GM12878 (cell line): ENCODE results near the gene SLC17A2. TPM values are rescaled to one million over a fixed set of nuclear protein-coding genes. Genes with fewer than 3 reads are reported as not detected.
A peak's percentile ranks its signal among the peaks of the same experiment; 100 is the strongest.

Experiments
- ATAC-seq: fragments of 200-7000 bp; cut with Tn5 transposase; 3 replicates; pipeline ENCODE4 v1.9.1; 2020; ENCODE audit warnings: mild to moderate bottlenecking, moderate library complexity
- BruUV-seq: library from RNA; stranded (reverse); fragments of 400-500 nt; replicated peaks from 2 replicates; lab custom pipeline; 2021; lab: Mats Ljungman, UMichigan
- CTCF ChIA-PET: fragments of 300-600 bp; sonication (Branson Sonifier 250); formaldehyde crosslinking; extraction: SDS; loops from one replicate; lab custom pipeline; 2021; ENCODE audit warnings: inconsistent platforms; lab: Yijun Ruan, JAX
- POLR2A ChIA-PET: fragments of 350-600 bp; formaldehyde crosslinking; extraction: SDS; loops from one replicate; lab custom pipeline; 2021; ENCODE audit warnings: inconsistent platforms; lab: Charles Lee
- RAD21 ChIA-PET: fragments of 300-600 bp; sonication (Branson Sonifier 250); formaldehyde crosslinking; loops from one replicate; lab custom pipeline; 2023; ENCODE audit warnings: antibody characterized with exemption; ENCODE audit not compliant: unreplicated experiment; lab: Charles Lee
- SMC1A ChIA-PET: fragments of 300-600 bp; sonication (Branson Sonifier 250); formaldehyde crosslinking; loops from one replicate; lab custom pipeline; 2023; ENCODE audit not compliant: unreplicated experiment, uncharacterized antibody; lab: Charles Lee
- DNase-seq: peaks from one replicate; pipeline ENCODE4 v3.0.0-alpha.2; 2011; ENCODE audit warnings: low read depth, low spot score
- FAIRE-seq: peaks from 3 replicates; lab custom pipeline; 2011; peaks lifted over from hg19 to GRCh38; lab: Jason Lieb, UNC
- H2AFZ ChIP-seq: 2 replicates; pipeline ENCODE4 v1.6.0; 2011; ENCODE audit warnings: low read depth, low read length, control low read depth; ENCODE audit not compliant: control insufficient read depth
- H3K27ac ChIP-seq: 2 replicates; pipeline ENCODE4 v1.5.1; 2011; ENCODE audit warnings: control low read depth; ENCODE audit not compliant: control insufficient read depth, insufficient read depth
- H3K27me3 ChIP-seq, 2 experiments: replicated peaks in 1 of 2; 2 replicates each; pipeline versions ENCODE4 v1.6.0 to v1.6.1; 2011; ENCODE audit warnings: low read length in 1 of 2; ENCODE audit not compliant: control insufficient read depth in 2 of 2, insufficient read depth in 2 of 2
- H3K36me3 ChIP-seq, 2 experiments: 2 replicates each; pipeline ENCODE4 v1.5.1; 2011; ENCODE audit warnings: low read length in 1 of 2; ENCODE audit not compliant: control insufficient read depth in 2 of 2, insufficient read depth in 2 of 2
- H3K4me1 ChIP-seq: 2 replicates; pipeline ENCODE4 v1.6.1; 2011; ENCODE audit warnings: mild to moderate bottlenecking, low read length, moderate library complexity, mixed read lengths; ENCODE audit not compliant: control insufficient read depth, insufficient read depth
- H3K4me2 ChIP-seq: 2 replicates; pipeline ENCODE4 v1.6.0; 2011; ENCODE audit warnings: control low read depth; ENCODE audit not compliant: control insufficient read depth, insufficient read depth
- H3K4me3 ChIP-seq: fragments of 200-600 bp; sonication (generic); 2 replicates; pipeline ENCODE4 v1.5.1; 2016
- H3K79me2 ChIP-seq: 2 replicates; pipeline ENCODE4 v1.6.0; 2011; ENCODE audit warnings: low read length; ENCODE audit not compliant: control insufficient read depth, insufficient read depth
- H3K9ac ChIP-seq: 2 replicates; pipeline ENCODE4 v1.8.0; 2011; ENCODE audit warnings: low read length, control low read depth, mixed read lengths; ENCODE audit not compliant: control insufficient read depth, insufficient read depth
- H3K9me3 ChIP-seq: replicated peaks from 3 replicates; pipeline ENCODE4 v1.5.1; 2011; ENCODE audit warnings: mild to moderate bottlenecking, low read length; ENCODE audit not compliant: control insufficient read depth, insufficient read depth
- H4K20me1 ChIP-seq: 2 replicates; pipeline ENCODE4 v1.6.0; 2011; ENCODE audit not compliant: control insufficient read depth, insufficient read depth
- BCLAF1 ChIP-seq: fragments of 450-650 bp; IDR thresholded peaks from 2 replicates; pipeline ENCODE4 v1.6.1; 2017; ENCODE audit warnings: antibody characterized with exemption, mild to moderate bottlenecking, moderate library complexity
- IRF4 ChIP-seq: IDR thresholded peaks from 2 replicates; pipeline ENCODE4 v1.6.1; 2011; ENCODE audit warnings: low read depth, low read length
- NFIC ChIP-seq: IDR thresholded peaks from 2 replicates; pipeline ENCODE4 v1.6.1; 2012; ENCODE audit warnings: low read depth, mild to moderate bottlenecking, inconsistent platforms, low read length, moderate library complexity
- NFYA ChIP-seq: IDR thresholded peaks from 2 replicates; pipeline ENCODE4 v1.6.1; 2011; ENCODE audit warnings: low read depth, mild to moderate bottlenecking, low read length, improper control_type of control experiment, borderline replicate concordance
- NR2C2 ChIP-seq: IDR thresholded peaks from 2 replicates; pipeline ENCODE4 v1.6.1; 2011; ENCODE audit warnings: borderline replicate concordance, low read depth; ENCODE audit not compliant: control insufficient read depth, insufficient read length
- POLR2AphosphoS5 ChIP-seq: IDR thresholded peaks from 2 replicates; pipeline ENCODE4 v1.6.1; 2011; ENCODE audit warnings: mild to moderate bottlenecking, low read length, inconsistent platforms
- TBL1XR1 ChIP-seq: IDR thresholded peaks from 2 replicates; pipeline ENCODE4 v1.6.1; 2012; ENCODE audit warnings: low read depth, low read length, improper control_type of control experiment
- WGBS: methylation state at CpG from one replicate; pipeline ENCODE4 v1.1.6; 2016; ENCODE audit warnings: low lambda C conversion rate; ENCODE audit not compliant: insufficient replicate concordance, insufficient coverage; ENCODE audit errors: missing lambda C conversion rate; 5-methylcytosine and 5-hydroxymethylcytosine counted together
- in situ Hi-C: fragments of 300-500 bp; cut with MboI; formaldehyde crosslinking; loops from 9 replicates; pipeline ENCODE4 v1.14.3; 2018; ENCODE audit warnings: mixed read lengths
- intact Hi-C: fragments of 100-400 bp; cut with micrococcal nuclease; formaldehyde crosslinking; loops from one replicate; pipeline ENCODE4 v1.14.2; 2022; ENCODE audit not compliant: unreplicated experiment
- polyA plus RNA-seq, 11 experiments: library from polyadenylated mRNA; depleted of rRNA in 4 of 11; unstranded in 6 of 11; stranded (reverse) in 5 of 11; fragments of >200 nt; fragmentation: Nextera tagmentation in 4 of 11; fragmentation: Illumina TruSeq in 1 of 11; extraction: Ambion mirVana in 4 of 11; extraction: Trizol in 1 of 11; gene quantifications; 1 replicate in 1 of 11; 2 replicates in 10 of 11; pipeline versions ENCODE4 v1.2.1 to v1.2.3, GENCODE V29; 2011 to 2016; ENCODE audit warnings: inconsistent platforms in 2 of 11, missing spikeins in 2 of 11, low read depth in 1 of 11
- total RNA-seq, 4 experiments: library from RNA; depleted of rRNA in 3 of 4; stranded (reverse); fragments of >200 nt in 3 of 4; fragmentation: Illumina TruSeq in 1 of 4; extraction: Trizol in 1 of 4; gene quantifications; 2 replicates each; pipeline versions ENCODE4 v1.2.1 to v1.2.3, GENCODE V29; 2013 to 2021

Gene SLC17A2
- total and polyA plus RNA-seq, 10 of the 15 experiments (the other 5 are each of a cell fraction or from before 2014, with no cell fraction given): not detected

- ChIA-PET RAD21 (interaction anchor here (1.2 kb wide), 1 partner anchor 21 kb away, joined by 4 read pairs; no protein-coding TSS in a partner anchor), POLR2A (interaction anchor here (2.3 kb wide), 1 partner anchor 9 kb away, joined by 10 read pairs; the partner anchor contains the start of gene TRIM38), CTCF (interaction anchor here (0.5 to 1.5 kb wide), 4 partner anchors 9 to 1585 kb away, joined by 3 to 5 read pairs (median 4); no protein-coding TSS in a partner anchor), SMC1A (interaction anchor here (2.0 kb wide), 1 partner anchor 21 kb away, joined by 4 read pairs; no protein-coding TSS in a partner anchor)
- TF ChIP-seq POLR2AphosphoS5: 0 out of 2 replicates have a peak, but pooled peaks have one; percentile 22
- no peak for TF ChIP-seq NFYA
- Histone ChIP-seq H3K4me2 (no peak overlapping the region), H3K27me3 (no peaks in the 10 kb centered on the region), H3K36me3 (peaks cover 1 to 44% of the 10 kb centered on the region in 2 experiments; a peak in 3 of 4 replicates), H4K20me1 (no peaks in the 10 kb centered on the region), H3K79me2 (peaks cover 12% of the 10 kb centered on the region), H2AFZ (no peak overlapping the region), H3K4me1 (peaks cover 16% of the 10 kb centered on the region), H3K9me3 (no peaks in the 10 kb centered on the region), H3K27ac (no peak overlapping the region), H3K9ac (no peak overlapping the region), H3K4me3 (no peak overlapping the region)
- 100% methylated on average over 1 of the region's 1 CpG for WGBS
- intact Hi-C loops: no loop called here
- DNase-seq (no peak), ATAC-seq (no peak), FAIRE-seq (no peak)
- in situ Hi-C loops: no loop called here
- BruUV-seq: no TSS peak
Measured at GRCh38 chr6:25972128-25972527, 41.6 kb upstream of the SLC17A2 start.

GRCh38 chr6:25971187-25971821 lies 40.8 kb upstream of the SLC17A2 start:
- Histone ChIP-seq H3K4me3 (0 out of 2 replicates have a peak overlapping the region, but pooled peaks have one; percentile 13), H3K79me2 (peaks cover 21% of the 10 kb centered on the region), H2AFZ (no peak overlapping the region), H3K36me3 (peaks cover 5 to 48% of the 10 kb centered on the region in 2 experiments; a peak in 3 of 4 replicates), H3K9me3 (no peaks in the 10 kb centered on the region), H3K27ac (no peak overlapping the region; the same call in 1 of the 2 replicates), H3K9ac (no peak overlapping the region), H3K4me1 (peaks cover 23% of the 10 kb centered on the region), H3K4me2 (peak overlapping the region; percentile 22), H3K27me3 (no peaks in the 10 kb centered on the region), H4K20me1 (peaks cover 4% of the 10 kb centered on the region; the same call in 1 of the 2 replicates)
- ChIA-PET SMC1A (interaction anchor here (0.9 to 3.7 kb wide), 4 partner anchors 9 to 24 kb away, joined by 3 to 14 read pairs (median 6); partner anchors contain the start of gene TRIM38), CTCF (interaction anchor here (0.7 to 7.0 kb wide), 6 partner anchors 10 to 253 kb away, joined by 3 to 58 read pairs (median 7); partner anchors contain the start of gene TRIM38), POLR2A (interaction anchor here (0.5 to 1.8 kb wide), 4 partner anchors 9 to 540 kb away, joined by 3 to 7 read pairs (median 4); partner anchors contain the start of gene TRIM38), RAD21 (interaction anchor here (1.1 to 6.0 kb wide), 2 partner anchors 18 to 22 kb away, joined by 3 to 39 read pairs; no protein-coding TSS in a partner anchor)
- DNase-seq (no peak), FAIRE-seq (no peak), ATAC-seq (peak; percentile 19)
- WGBS: 86% methylated on average over 1 of the region's 1 CpG
- no TSS peak for BruUV-seq
- in situ Hi-C loops (no loop called here), intact Hi-C loops (no loop called here)
- TF ChIP-seq IRF4: no peak
- TF ChIP-seq NFIC: no peak
- TF ChIP-seq NR2C2: no peak
- TF ChIP-seq BCLAF1: no peak
- no peak for TF ChIP-seq TBL1XR1
